Amygdala (tissue), 56 donors: ENCODE results near the gene KIAA0232.
"Not testable (repeated sequence)": the region's sequence is repeated elsewhere in the genome, so short reads cannot be mapped to it uniquely, and the experiment has no call there.

Source experiments
- DNase-seq, 56 donors: peaks; one replicate each; lab custom pipeline; 2025; lab: John Stamatoyannopoulos, UW

Gene KIAA0232

GRCh38 chr4:6893449-6894085 lies 111.0 kb downstream of the KIAA0232 start:
- no peak for DNase-seq

- DNase-seq = no peak
These were observed 111.6 kb downstream of the KIAA0232 start for GRCh38 chr4:6894086-6894478.

GRCh38 chr4:6894528-6895498 lies 112.3 kb downstream of the KIAA0232 start:
- no peak for DNase-seq

GRCh38 chr4:6896035-6896434 lies 113.5 kb downstream of the KIAA0232 start:
- no peak for DNase-seq

- DNase-seq = no peak
These were observed 116.2 kb downstream of the KIAA0232 start for GRCh38 chr4:6898763-6899162.

- DNase-seq = no peak
These were observed 117.8 kb downstream of the KIAA0232 start for GRCh38 chr4:6900181-6900812.

GRCh38 chr4:6900956-6901355 lies 118.4 kb downstream of the KIAA0232 start:
- DNase-seq = no peak

- no peak for DNase-seq
These were observed 119.3 kb downstream of the KIAA0232 start for GRCh38 chr4:6901669-6902317.

- DNase-seq = no peak
These were observed 120.0 kb downstream of the KIAA0232 start for GRCh38 chr4:6902318-6903042.

GRCh38 chr4:6905516-6906445 lies 123.3 kb downstream of the KIAA0232 start:
- DNase-seq = peak in 2 of 56 donors; percentile 21 to 27

GRCh38 chr4:6906486-6906885 lies 124.0 kb downstream of the KIAA0232 start:
- DNase-seq = not testable (repeated sequence)

- peak in 5 of 56 donors; percentile 21 to 46 (median 29) for DNase-seq
These were observed 125.2 kb downstream of the KIAA0232 start for GRCh38 chr4:6907658-6908191.

GRCh38 chr4:6908432-6909112 lies 126.0 kb downstream of the KIAA0232 start:
- DNase-seq = no peak

GRCh38 chr4:6909113-6909969 lies 126.8 kb downstream of the KIAA0232 start, which contains the start of gene TBC1D14:
Gene TBC1D14, plus strand, starts transcription at chr4:6909826. Its CDS starts 13,564 bp downstream, at chr4:6923390.
- peak in 54 of 56 donors; percentile 40 to 98 (median 85) for DNase-seq

- DNase-seq = peak in 1 of 56 donors; percentile 36
These were observed 127.4 kb downstream of the KIAA0232 start for GRCh38 chr4:6909970-6910339.

- no peak for DNase-seq
These were observed 127.9 kb downstream of the KIAA0232 start for GRCh38 chr4:6910340-6910959.
